GM19043 (cell line): ENCODE measurements around the gene DEPDC5.
"Not testable (repeated sequence)": the region's sequence is repeated elsewhere in the genome, so short reads cannot be mapped to it uniquely, and the experiment has no call there.

Source experiments
- ATAC-seq: cut with Tn5 transposase; IDR thresholded peaks from one replicate; pipeline ENCODE4 v1.9.1; 2021; ENCODE audit warnings: low read depth; ENCODE audit not compliant: unreplicated experiment

The DEPDC5 gene

GRCh38 chr22:31812977-31813605, 59.3 kb downstream of the DEPDC5 start:
- ATAC-seq = no peak

GRCh38 chr22:31813898-31814297, 60.1 kb downstream of the DEPDC5 start:
- ATAC-seq = not testable (repeated sequence)

- ATAC-seq = no peak
Observed at GRCh38 chr22:31814942-31815341, 61.1 kb downstream of the DEPDC5 start.

GRCh38 chr22:31815383-31815814, 61.6 kb downstream of the DEPDC5 start:
- not testable (repeated sequence) for ATAC-seq

- no peak for ATAC-seq
Observed at GRCh38 chr22:31816750-31817149, 62.9 kb downstream of the DEPDC5 start.

GRCh38 chr22:31818481-31819392, 64.9 kb downstream of the DEPDC5 start:
- ATAC-seq = no peak

- no peak for ATAC-seq
Observed at GRCh38 chr22:31820655-31821054, 66.8 kb downstream of the DEPDC5 start.

- ATAC-seq = no peak
Observed at GRCh38 chr22:31821572-31821971, 67.8 kb downstream of the DEPDC5 start.

- ATAC-seq = no peak
Observed at GRCh38 chr22:31822523-31822922, 68.7 kb downstream of the DEPDC5 start.

GRCh38 chr22:31825513-31825912, 71.7 kb downstream of the DEPDC5 start:
- ATAC-seq = no peak

- no peak for ATAC-seq
Observed at GRCh38 chr22:31826443-31826842, 72.6 kb downstream of the DEPDC5 start.

- ATAC-seq = no peak
Observed at GRCh38 chr22:31828739-31829138, 74.9 kb downstream of the DEPDC5 start.

- no peak for ATAC-seq
Observed at GRCh38 chr22:31829505-31829904, 75.7 kb downstream of the DEPDC5 start.

- ATAC-seq = no peak
Observed at GRCh38 chr22:31830721-31831070, 76.9 kb downstream of the DEPDC5 start.

- no peak for ATAC-seq
Observed at GRCh38 chr22:31833930-31834329, 80.1 kb downstream of the DEPDC5 start.

- ATAC-seq = no peak
Observed at GRCh38 chr22:31836010-31836409, 82.2 kb downstream of the DEPDC5 start.

GRCh38 chr22:31838917-31839316, 85.1 kb downstream of the DEPDC5 start:
- ATAC-seq = no peak

GRCh38 chr22:31839986-31840385, 86.2 kb downstream of the DEPDC5 start:
- no peak for ATAC-seq

- ATAC-seq = no peak
Observed at GRCh38 chr22:31840585-31840984, 86.8 kb downstream of the DEPDC5 start.

- no peak for ATAC-seq
Observed at GRCh38 chr22:31841078-31841827, 87.4 kb downstream of the DEPDC5 start.

GRCh38 chr22:31843526-31843925, 89.7 kb downstream of the DEPDC5 start:
- ATAC-seq = no peak
